ENCODE results near the gene ACOXL.

ACOXL gene

DNA sequence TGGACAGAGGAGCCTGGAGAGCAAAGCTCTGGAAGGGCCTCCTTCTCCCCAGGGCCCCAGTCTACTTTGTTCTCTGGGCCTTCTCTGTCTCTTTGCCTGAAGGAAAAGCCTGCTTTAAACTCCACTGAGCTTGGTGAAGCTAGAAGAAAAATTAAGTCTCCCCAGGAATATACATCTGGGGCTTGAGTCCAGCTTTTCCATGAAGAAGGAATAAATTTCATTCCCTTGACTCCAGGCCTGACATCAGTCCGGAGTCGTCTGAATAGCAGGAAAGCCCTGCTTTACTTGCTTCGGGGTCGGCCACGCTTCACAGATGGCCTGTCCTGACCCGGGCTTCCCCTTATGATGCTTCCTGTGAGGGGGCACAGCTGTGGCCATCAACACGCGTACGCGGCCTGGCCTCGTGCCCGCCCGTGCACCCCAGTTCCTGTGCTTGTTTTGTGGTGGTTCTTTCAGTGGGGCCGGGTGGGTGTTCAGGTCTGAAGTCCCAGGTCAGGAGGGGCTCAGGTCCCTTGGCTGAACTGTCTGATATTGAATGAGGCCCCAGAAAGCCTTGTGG, 73.6 kb downstream of the ACOXL start:
- Histone ChIP-seq H2AFZ (no peak overlapping the region), H3K36me3 (ENCODE audit: control insufficient read depth, insufficient read depth, low read length) (no peaks in the 10 kb centered on the region), H3K4me2 (ENCODE audit: low read length) (no peak overlapping the region), H3K9me3 (ENCODE audit: control insufficient read depth, low read length) (no peaks in the 10 kb centered on the region), H3K4me1 (no peaks in the 10 kb centered on the region), H3K27ac (no peak overlapping the region), H3K27me3 (ENCODE audit: control insufficient read depth, insufficient read depth, low read length) (no peaks in the 10 kb centered on the region), H3K4me3 (ENCODE audit: low read depth, low read length) (no peak overlapping the region), H3K9ac (no peak overlapping the region), H3K79me2 (no peaks in the 10 kb centered on the region)
- TF ChIP-seq, protein P1, sequence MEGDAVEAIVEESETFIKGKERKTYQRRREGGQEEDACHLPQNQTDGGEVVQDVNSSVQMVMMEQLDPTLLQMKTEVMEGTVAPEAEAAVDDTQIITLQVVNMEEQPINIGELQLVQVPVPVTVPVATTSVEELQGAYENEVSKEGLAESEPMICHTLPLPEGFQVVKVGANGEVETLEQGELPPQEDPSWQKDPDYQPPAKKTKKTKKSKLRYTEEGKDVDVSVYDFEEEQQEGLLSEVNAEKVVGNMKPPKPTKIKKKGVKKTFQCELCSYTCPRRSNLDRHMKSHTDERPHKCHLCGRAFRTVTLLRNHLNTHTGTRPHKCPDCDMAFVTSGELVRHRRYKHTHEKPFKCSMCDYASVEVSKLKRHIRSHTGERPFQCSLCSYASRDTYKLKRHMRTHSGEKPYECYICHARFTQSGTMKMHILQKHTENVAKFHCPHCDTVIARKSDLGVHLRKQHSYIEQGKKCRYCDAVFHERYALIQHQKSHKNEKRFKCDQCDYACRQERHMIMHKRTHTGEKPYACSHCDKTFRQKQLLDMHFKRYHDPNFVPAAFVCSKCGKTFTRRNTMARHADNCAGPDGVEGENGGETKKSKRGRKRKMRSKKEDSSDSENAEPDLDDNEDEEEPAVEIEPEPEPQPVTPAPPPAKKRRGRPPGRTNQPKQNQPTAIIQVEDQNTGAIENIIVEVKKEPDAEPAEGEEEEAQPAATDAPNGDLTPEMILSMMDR (IDR thresholded peaks at IDR 0.05): no peak

DNA sequence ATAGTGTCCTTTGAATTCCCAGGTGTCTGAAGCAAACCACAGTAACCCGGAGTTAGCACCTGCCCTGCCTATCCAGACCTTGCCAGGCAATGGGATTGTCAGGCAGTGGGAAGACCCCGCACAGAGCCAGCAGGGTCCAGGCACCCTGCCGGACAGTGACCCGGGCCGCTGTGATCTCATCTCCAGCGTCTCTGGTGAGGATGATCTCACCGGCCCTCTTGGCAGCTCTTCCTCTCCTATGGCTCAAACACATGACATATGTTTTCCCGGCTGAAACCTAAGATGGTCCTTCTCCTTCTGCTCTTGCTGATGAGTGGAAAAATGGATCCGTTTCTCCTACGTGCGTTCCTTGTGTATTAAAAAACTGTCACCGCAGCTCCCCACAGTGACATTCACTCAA, 75.1 kb downstream of the ACOXL start:
- H3K4me2 ChIP-seq (ENCODE audit: low read length): no peak overlapping the region

DNA sequence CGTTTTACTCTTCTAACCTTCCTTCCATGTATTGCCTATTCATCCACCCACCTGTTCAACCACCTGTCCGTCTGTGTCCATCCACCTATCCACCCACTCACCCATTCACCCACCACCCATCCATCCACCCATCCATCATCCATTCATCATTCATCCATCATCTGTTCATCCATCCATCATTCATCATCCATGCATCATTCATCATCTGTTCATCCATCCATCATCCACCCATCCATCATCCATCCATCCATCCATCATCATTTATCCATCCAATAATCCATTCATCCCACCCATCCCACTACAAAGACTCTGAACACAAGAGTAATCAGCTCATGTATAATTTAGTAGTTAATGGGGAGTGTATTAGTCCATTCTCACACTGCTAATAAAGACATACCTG, 78.0 kb downstream of the ACOXL start:
- H3K79me2 ChIP-seq: no peaks in the 10 kb centered on the region

More for the DNA sequence above, 75.1 kb downstream of the ACOXL start:
- Histone ChIP-seq H2AFZ (no peak overlapping the region), H3K27me3 (ENCODE audit: control insufficient read depth, insufficient read depth, low read length) (no peaks in the 10 kb centered on the region), H3K36me3 (ENCODE audit: control insufficient read depth, insufficient read depth, low read length) (no peaks in the 10 kb centered on the region), H3K9me3 (ENCODE audit: control insufficient read depth, low read length) (no peaks in the 10 kb centered on the region), H3K4me1 (no peaks in the 10 kb centered on the region), H3K4me3 (ENCODE audit: low read depth, low read length) (no peak overlapping the region), H3K9ac (no peak overlapping the region), H3K27ac (no peak overlapping the region), H3K79me2 (no peaks in the 10 kb centered on the region)
- TF ChIP-seq, protein P1 (IDR thresholded peaks at IDR 0.05): no peak

DNA sequence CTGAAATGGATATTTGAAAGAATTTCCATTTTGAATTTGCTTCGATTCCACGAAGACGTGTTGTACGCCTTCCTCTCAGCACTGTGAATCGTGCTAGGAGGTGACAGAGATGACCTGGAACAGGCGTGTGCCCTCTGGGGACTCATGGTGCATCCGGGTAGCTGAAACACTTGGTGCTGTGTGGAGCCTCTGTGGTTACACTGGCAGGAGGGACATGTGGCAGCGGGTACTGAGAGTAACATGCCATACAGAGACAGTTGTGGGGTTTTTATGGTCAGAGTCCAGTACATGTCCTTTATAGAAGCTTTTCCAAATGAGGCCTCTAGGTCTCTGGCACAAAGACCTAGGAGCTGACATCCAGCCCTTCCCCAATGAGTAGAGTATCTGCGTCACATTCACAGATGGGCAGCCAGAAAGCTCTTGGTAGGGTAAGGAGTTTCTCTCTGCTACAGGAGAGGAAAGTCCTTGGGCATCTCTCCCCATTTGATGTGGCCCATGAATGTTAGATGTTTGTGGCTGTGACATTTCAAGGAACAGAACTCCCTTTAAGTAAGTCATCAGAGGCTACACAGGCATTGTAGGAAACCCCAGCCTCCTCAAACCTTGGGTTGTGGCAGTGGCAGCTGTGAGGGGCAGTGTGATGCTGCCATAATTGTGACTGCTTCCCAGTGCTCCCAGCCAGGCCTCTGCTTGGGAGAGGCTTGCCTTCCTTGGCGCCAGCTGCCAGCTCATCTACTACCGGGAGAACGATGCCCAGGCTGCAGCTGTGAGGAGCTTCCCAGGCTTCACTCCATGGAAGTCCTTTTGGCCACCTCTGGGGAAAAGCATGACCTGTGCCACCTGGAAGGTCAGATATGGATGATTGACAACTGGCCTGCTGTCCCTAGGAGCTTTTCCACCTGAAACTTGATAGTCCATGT, 80.6 kb downstream of the ACOXL start:
- Histone ChIP-seq H3K36me3 (ENCODE audit: control insufficient read depth, insufficient read depth, low read length) (no peaks in the 10 kb centered on the region), H3K9me3 (ENCODE audit: control insufficient read depth, low read length) (no peaks in the 10 kb centered on the region), H3K4me1 (no peaks in the 10 kb centered on the region), H3K27ac (no peak overlapping the region), H3K27me3 (ENCODE audit: control insufficient read depth, insufficient read depth, low read length) (no peaks in the 10 kb centered on the region), H3K9ac (no peak overlapping the region), H3K4me2 (ENCODE audit: low read length) (no peak overlapping the region), H3K79me2 (no peaks in the 10 kb centered on the region), H3K4me3 (ENCODE audit: low read depth, low read length) (no peak overlapping the region), H2AFZ (no peak overlapping the region)
- TF ChIP-seq, protein P1 (IDR thresholded peaks at IDR 0.05): no peak

More for the DNA sequence above, 78.0 kb downstream of the ACOXL start:
- H3K4me2 ChIP-seq (ENCODE audit: low read length): no peak overlapping the region
- no peak overlapping the region for H3K27ac ChIP-seq
- no peaks in the 10 kb centered on the region for H3K36me3 ChIP-seq (ENCODE audit: control insufficient read depth, insufficient read depth, low read length)
- H3K4me3 ChIP-seq (ENCODE audit: low read depth, low read length): no peak overlapping the region
- no peaks in the 10 kb centered on the region for H3K9me3 ChIP-seq (ENCODE audit: control insufficient read depth, low read length)
- no peaks in the 10 kb centered on the region for H3K27me3 ChIP-seq (ENCODE audit: control insufficient read depth, insufficient read depth, low read length)
- TF ChIP-seq, protein P1 (IDR thresholded peaks at IDR 0.05): no peak
- no peak overlapping the region for H2AFZ ChIP-seq
- H3K4me1 ChIP-seq: no peaks in the 10 kb centered on the region
- H3K9ac ChIP-seq: no peak overlapping the region
